Measurements from ENCODE around the gene WBP1. TPM values are rescaled to one million over a fixed set of nuclear protein-coding genes. Genes with fewer than 3 reads are reported as not detected.

WBP1 gene
- total and polyA plus RNA-seq, 10 of the 15 experiments (the other 5 are each of a cell fraction or from before 2014, with no cell fraction given), result 4.2 to 76.8 (median 43.8) TPM

DNA sequence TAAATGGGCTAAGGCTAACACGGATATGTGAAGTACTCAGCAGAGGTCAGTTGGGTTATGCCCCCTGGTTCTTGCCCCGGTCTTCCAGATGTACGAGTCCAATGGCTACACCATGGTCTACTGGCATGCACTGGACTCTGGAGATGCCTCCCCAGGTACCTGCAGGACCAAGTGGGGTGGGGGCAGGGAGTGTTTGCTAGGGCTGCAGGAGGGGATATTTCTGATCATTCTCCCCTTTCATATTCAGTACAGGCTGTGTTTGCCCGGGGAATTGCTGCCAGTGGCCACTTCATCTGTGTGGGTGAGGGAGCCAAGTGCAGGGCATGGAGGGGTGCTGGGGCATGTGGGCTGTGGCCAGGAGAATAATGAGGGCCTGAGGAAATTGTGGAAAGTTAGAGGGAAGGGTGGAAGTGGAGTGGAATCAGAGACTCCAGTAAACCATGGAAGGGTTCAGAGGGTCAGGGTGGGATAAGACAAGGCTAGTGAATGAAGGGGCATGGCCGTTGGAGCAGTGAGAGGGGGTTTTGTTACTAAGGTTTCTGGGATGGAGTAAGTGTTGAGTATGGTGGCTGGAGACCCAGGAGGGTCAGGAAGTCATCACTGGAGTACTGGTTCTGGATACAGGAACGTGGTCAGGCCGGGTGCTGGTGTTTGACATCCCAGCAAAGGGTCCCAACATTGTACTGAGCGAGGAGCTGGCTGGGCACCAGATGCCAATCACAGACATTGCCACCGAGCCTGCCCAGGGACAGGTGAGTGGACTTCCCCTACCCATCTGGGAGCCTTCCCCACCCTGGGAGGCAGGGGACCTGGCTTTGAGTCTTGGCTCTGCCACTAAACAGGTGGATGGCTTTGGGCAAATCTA, 34.8 kb upstream of the WBP1 start:
- H3K4me2 ChIP-seq (ENCODE audit: control insufficient read depth, insufficient read depth), result no peak overlapping the region; the same call in 1 of the 2 replicates
- no peak overlapping the region for H2AFZ ChIP-seq (ENCODE audit: control insufficient read depth, low read depth, low read length)
- SMC1A ChIA-PET (ENCODE audit: uncharacterized antibody, unreplicated experiment), result interaction anchor here (1.6 kb wide), 1 partner anchor 8 kb away, joined by 4 read pairs; no protein-coding TSS in a partner anchor
- H3K9me3 ChIP-seq (replicated peaks; ENCODE audit: control insufficient read depth, insufficient read depth, low read length), result no peaks in the 10 kb centered on the region
- H3K27ac ChIP-seq (ENCODE audit: control insufficient read depth, insufficient read depth), result no peak overlapping the region
- CTCF ChIA-PET, result no interaction called here
- peaks cover 9% of the 10 kb centered on the region for H3K79me2 ChIP-seq (ENCODE audit: control insufficient read depth, insufficient read depth, low read length)
- H3K36me3 ChIP-seq (ENCODE audit: control insufficient read depth in 2 of 2, insufficient read depth in 2 of 2, low read length in 1 of 2), result peaks cover 0 to 12% of the 10 kb centered on the region in 2 experiments; a peak in 1 of 4 replicates
- H3K27me3 ChIP-seq (replicated peaks in 1 of 2; ENCODE audit: control insufficient read depth in 2 of 2, insufficient read depth in 2 of 2, low read length in 1 of 2), result no peaks in the 10 kb centered on the region
- peak overlapping the region; percentile 1; the same call in 1 of the 2 replicates for H3K4me3 ChIP-seq
- in situ Hi-C loops (cut with MboI) (no loop called here), intact Hi-C loops (cut with micrococcal nuclease; ENCODE audit: unreplicated experiment) (no loop called here)
- POLR2A ChIA-PET, result interaction anchor here (0.7 to 0.9 kb wide), 2 partner anchors 15 to 17 kb away, joined by 3 read pairs; no protein-coding TSS in a partner anchor
- FAIRE-seq (no peak), ATAC-seq (no peak), DNase-seq (ENCODE audit: low read depth, low spot score) (no peak)
- H3K4me1 ChIP-seq (ENCODE audit: control insufficient read depth, insufficient read depth, low read length), result peaks cover 22% of the 10 kb centered on the region
- no peaks in the 10 kb centered on the region for H4K20me1 ChIP-seq (ENCODE audit: control insufficient read depth, insufficient read depth)
- BruUV-seq (replicated peaks), result no TSS peak
- no peak overlapping the region for H3K9ac ChIP-seq (ENCODE audit: control insufficient read depth, insufficient read depth, low read length)
- WGBS (ENCODE audit: insufficient coverage, insufficient replicate concordance, low lambda C conversion rate, missing lambda C conversion rate), result 86% methylated on average over 9 of the region's 9 CpGs
- RAD21 ChIA-PET (ENCODE audit: unreplicated experiment), result interaction anchor here (0.6 to 1.5 kb wide), 3 partner anchors 10 to 31 kb away, joined by 3 read pairs; no protein-coding TSS in a partner anchor
- TF ChIP-seq SUPT20H (IDR thresholded peaks at IDR 0.05; ENCODE audit: borderline replicate concordance, control insufficient read depth, low read depth, low read length) (no peak), MEF2B (IDR thresholded peaks at IDR 0.05; ENCODE audit: partially characterized antibody, poor library complexity, severe bottlenecking) (no peak), NFIC (IDR thresholded peaks at IDR 0.05; ENCODE audit: low read depth, low read length) (no peak), BHLHE40 (IDR thresholded peaks at IDR 0.05; ENCODE audit: borderline replicate concordance in 1 of 2, low read depth in 2 of 2, low read length in 1 of 2) (no peak), POLR2AphosphoS5 (IDR thresholded peaks at IDR 0.05; ENCODE audit: low read length) (no peak)
